ENCODE data around the gene ATP1A4.

DNA sequence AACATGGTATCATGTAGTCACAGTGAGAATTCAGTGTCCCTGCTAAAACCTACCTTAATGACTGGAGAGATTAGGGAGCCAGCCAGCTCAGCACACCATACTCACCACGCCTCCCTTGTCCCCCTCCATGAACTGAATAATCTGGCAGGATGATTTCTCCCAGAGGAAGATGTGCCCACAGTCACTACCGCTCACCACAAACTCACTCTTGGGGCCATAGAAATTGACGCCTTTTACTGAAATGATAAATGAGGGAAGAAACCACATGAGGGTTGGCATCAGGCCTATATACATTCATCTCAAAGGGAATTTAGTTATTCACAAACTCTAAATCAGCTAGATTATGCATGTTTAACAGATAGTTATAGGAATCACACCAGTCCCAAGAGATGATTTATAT, 71.1 kb downstream of the ATP1A4 start:
- TF ChIP-seq EZH2phosphoT487 (IDR thresholded peaks at IDR 0.05; ENCODE audit: insufficient read depth, low read depth) (no peak), EZH2 (IDR thresholded peaks at IDR 0.05; ENCODE audit: insufficient read depth, poor library complexity, severe bottlenecking) (no peak)
